Stimulated activated CD8-positive, alpha-beta memory T cell treated with anti-CD3 and anti-CD28 coated beads, Interleukin-12 subunit alpha, Interleukin-12 subunit beta, amount 100 ng/mL, for 24 hours (primary cell): ENCODE measurements around the gene MINDY2.
"Not testable (repeated sequence)": the region's sequence is repeated elsewhere in the genome, so short reads cannot be mapped to it uniquely, and the experiment has no call there.

Experiments
- DNase-seq: peaks from one replicate; pipeline ENCODE4 v3.0.0-alpha.2; 2020; ENCODE audit errors: extremely low read depth

The MINDY2 gene

DNA sequence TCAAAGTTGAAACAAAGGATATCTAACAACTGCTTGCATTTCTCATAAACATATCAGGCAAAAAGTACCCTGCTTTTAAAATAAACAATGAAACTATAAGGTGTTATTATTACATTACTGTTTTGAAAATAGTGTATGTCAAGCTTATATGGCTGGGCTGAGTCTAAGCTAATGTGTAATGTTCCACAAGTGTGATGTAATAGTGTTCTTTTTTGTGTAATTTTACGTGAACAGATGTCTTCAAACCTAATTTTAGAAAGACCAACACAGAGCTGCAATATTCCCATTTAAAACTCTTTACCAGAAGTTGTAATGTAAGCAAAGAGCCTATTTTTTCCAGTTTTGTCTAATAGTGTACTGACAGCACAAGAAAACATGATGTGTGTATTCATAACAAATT is 34.0 kb downstream of the MINDY2 start:
- no peak for DNase-seq

DNA sequence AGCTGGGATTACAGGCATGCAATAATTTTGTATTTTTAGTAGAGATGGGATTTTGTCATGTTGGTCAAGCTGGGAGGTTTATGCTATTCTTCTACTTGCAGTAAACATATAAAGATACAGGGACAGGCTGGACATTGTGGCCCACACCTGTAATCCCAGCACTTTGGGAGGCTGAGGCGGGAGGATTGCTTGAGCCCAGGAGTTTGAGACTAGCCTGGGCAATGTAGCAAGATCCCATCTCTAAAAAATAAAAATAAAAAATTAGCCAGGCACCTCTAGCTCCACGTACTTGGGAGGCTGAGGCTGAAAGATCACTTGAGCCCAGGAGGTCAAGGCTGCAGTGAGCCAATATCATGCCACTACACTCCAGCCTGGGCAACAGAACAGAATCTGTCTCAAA is 52.2 kb downstream of the MINDY2 start:
- not testable (repeated sequence) for DNase-seq

DNA sequence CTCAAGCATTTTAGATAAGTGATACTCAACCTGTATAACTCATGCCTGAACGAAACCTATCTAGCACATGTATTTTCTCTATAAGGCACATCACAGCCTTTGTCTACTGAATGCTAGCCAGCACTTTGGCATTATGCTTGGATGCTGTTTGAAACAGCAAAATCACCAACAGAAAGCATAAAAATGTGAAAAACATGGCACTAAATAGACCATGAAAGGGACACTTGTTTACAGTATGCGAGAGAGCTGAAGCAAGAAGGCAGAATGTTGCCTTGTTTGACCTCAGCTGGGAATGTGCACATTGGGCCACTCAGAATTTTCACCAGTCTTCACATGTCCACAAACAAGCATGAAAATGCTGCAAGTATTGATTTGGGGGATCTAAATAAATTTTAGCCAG is 59.5 kb downstream of the MINDY2 start:
- no peak for DNase-seq

DNA sequence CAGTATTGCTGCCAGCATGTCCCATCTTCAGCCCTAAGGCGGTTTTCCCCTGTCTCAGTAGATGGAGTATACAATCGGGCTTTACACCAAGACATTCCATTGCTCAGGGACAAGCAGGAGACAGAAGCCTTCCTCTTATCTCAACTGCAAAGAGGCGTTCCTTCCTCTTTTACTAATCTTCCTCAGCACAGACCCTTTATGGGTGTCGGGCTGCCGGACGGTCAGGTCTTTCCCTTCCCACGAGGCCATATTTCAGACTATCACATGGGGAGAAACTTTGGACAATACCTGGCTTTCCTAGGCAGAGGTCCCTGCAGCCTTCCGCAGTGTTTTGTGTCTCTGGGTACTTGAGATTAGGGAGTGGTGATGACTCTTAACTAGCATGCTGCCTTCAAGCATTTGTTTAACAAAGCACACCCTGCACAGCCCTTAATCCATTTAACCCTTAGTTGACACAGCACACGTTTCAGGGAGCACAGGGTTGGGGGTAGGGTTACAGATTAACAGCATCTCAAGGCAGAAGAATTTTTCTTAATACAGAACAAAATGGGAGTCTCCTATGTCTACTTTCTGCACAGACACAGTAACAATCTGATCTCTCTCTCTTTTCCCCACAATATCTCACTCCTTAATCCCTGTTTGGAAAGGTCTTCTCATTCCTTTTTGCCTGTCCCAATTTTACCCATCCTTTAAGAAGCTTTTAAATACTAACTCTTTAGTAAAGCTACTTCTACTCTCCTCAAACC is 62.8 kb downstream of the MINDY2 start:
- not testable (repeated sequence) for DNase-seq

DNA sequence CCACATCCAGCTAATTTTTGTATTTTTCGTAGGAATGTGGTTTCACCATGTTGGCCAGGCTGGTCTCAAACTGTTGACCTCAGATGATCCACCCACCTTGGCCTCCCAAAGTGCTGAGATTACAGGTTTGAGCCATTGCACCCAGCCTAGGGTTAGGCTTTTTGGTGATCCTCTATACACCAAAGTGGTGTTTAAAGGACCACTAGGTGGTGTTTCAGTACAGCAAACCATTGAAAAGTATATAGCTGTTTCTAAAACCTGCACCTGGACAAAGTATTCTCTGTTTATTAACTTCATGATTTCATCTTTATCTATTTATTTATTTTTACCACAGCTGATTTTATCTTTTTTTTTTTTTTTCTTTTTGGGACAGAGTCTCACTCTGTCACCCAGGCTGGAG is 68.4 kb downstream of the MINDY2 start:
- DNase-seq, result no peak

DNA sequence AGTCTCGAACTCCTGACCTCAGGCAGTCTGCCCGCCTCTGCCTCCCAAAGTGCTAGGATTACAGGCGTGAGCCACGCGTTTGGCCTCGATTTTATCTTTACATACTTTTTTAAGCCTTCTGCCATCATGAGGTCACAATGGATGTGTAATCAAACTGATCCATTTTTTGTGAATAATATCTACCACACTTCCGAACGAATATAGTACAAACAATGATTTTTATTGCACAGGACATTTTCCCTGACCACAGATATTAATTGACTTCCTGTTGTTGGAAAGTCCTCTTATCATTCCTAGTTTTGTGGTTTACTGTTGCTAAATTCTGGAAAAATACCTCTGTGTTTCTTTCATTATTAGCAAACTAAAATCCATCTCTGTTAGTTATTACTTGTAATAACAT is 68.9 kb downstream of the MINDY2 start:
- DNase-seq, result no peak

DNA sequence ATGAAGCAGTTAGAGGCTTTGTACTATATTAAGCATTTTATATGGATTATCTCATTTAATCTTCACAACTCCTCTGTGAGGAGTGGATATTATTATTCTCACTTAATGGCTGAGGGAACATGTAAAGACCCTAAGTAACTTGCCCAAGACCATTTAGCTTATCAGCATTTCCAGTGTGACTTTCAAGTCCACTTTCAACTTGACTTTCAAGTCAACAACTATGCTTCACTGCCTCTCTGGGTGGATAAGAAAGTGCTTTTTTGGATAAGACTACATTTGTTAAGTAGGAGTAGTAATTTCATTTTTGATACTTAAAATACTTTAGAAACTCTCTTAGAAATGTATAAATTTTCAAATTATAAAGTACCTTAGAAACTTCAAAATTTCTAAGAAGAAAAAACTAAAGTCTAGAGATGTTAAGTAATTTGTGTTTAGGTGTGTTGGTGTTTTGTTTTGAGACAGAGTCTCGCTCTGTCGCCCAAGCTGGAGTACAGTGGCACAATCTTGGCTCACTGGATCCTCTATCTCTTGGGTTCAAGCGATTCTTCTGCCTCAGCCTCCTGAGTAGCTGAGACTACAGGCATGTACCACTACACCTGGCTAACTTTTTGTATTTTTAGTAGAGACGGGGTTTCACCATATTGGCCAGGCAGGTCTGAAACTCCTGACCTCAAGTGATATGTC is 71.8 kb downstream of the MINDY2 start:
- no peak for DNase-seq

DNA sequence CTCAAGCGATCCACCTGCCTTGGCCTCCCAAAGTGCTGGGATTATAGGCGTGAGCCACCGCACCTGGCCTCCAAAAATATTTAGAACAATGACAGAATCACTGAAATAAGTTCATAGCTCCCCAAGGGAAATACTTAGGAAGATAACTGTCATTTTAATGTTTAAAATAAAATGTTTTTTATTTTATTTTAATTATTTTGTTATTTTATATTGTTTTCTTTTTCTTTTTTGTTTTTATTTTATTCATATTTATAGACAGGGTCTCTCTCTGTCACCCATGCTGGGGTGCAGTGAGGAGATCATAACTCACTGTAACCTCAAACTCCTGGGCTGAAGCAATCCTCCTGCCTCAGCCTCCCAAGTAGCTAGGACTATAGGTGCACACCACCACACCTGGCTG is 80.1 kb downstream of the MINDY2 start:
- DNase-seq, result not testable (repeated sequence)

DNA sequence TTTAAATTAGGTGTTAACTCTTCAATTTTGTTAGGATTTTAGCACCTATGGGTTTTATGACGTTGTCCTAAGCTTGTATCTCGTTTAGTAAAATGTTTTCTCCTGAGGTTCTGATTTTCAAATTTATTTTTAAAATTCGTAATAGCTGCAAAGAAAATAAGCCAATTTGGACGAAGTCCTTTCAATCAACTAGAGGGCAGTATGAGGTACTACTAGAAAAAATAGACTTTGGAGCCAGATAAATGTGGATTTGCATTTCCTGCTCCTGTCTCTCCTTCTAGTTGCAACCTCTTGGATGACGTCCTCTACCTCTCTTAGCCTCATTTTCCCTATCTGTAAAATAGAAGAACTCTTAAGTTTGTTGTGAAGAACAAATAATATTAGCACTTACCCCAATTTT is 81.2 kb downstream of the MINDY2 start:
- no peak for DNase-seq

DNA sequence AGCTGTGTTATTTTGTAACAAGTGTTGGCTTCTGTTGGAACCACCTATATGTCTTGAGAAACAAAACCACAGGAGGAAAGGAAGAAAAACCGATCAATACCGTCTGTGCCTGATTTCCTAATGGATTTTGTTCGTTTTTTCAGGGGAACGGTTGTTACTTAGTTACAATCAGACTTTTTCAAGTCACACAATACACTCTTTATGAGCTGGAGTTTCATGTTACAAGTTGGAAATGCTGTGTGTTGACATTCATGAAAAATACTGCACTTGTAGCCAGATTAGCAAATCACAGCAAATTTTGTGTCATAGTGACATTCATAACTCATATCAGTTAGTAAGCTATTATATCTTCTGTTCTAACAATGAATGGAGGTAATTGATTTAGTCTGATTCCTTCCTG is 83.5 kb downstream of the MINDY2 start:
- DNase-seq, result no peak

DNA sequence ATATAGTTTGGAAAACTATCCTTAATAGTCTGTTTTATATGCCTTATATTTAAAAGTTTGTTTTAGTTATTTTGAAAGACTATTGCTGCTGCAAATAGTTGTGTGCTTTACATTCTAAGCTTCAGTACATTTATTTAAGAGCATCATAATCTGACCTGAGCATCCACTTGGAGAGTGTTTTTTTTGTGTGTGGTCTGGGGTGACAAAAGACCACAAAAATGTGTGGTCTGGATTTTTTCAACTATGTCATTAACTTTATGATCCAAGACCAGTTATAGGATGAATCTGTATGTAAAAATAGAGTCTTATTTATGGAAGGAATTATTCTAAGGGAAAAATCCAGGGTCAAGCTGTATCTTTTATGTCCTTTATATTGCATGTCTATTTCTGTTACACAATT is 85.0 kb downstream of the MINDY2 start:
- DNase-seq, result no peak

DNA sequence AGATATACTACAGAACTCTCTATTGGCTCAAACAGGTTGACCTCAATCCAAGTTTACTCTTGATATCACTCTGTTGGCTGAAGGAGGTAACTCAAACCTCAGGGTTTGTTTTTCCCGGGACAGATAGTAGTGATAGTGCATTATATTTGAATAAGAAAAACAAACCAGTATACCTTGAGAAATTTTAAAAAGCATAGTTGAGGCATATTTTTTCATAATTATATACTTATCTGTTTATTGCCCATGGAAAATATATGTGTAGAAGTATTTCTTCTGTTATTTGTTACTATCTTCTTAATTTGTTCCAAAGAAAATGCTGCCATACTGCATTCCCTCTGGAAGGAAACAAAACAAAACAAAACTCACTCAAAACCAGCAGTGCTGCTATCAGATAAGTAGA is 85.5 kb downstream of the MINDY2 start:
- DNase-seq, result not testable (repeated sequence)

DNA sequence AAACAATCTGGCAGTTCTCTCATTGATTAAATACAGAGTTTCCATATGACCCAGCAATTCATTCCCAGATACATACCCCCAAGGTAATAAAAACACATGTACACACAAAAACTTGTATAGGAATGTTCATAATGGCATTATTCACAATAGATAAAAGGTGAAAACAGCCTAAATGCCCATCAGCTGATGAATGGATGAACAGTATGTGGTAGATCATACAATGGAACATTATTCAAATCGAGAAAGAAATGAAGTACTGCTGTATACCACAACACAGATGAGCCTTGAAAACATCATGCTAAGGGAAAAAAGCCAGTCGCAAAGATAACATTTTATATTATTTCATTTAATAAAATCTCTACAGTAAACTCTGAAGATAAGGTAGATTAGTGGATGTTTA is 91.2 kb downstream of the MINDY2 start:
- DNase-seq, result no peak

DNA sequence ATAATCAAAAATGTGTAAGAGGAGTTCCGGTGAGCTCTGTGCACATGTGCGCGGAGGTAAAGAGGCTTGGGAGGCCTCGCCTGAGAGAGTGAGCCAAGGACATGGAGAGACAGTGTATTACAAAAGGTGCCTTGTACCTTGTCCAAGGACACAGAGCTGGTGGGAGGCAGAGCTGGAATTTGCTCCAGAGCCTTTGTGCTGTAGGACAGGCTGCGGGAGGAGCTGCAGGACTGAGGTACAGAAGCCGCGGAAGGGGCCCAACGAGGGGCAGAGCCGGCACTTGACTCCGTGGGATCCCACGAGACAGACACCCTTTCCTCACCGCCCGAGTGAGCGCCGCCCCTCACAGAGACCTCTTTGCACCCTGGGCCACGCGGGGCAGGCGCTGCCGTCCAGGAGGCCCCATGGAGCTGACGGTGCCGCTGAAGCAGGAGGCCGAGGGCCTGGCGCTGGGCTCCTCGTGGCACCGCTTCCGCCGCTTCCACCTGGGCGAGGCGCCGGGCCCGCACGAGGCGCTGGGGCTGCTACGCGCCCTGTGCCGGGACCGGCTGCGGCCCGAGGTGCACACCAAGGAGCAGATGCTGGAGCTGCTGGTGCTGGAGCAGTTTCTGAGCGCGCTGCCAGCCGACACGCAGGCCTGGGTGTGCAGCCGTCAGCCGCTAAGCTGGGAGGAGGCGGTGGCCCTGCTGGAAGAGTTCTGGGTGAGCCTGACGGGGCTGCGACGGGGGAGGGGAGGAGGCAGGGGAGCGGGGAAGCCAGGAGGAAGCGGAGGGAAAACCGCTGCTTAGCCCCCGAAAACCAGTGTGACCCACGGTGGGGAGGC is 93.7 kb downstream of the MINDY2 start:
- DNase-seq, result no peak

DNA sequence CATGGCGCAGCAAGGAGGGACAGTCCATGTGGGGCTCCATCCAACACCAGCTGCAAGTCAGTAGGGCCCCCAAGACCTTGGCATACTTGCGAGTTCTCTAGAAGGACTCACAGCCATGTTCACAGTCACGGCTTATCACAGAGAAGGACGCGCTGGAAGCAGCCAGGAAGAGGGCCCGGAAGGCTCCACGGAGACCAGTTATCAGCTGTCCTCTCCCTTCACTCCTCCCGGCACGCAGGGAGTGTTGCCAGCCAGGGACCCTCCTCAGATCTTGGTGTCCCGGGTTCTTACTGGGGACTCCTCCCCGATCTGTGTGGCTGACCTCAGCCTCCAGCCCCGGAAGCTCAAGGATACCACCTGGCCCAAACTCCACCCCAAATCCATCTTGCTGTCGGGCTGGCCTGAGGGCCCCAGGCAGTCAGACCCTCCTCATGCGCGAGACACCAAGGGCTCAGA is 94.4 kb downstream of the MINDY2 start:
- DNase-seq, result no peak

DNA sequence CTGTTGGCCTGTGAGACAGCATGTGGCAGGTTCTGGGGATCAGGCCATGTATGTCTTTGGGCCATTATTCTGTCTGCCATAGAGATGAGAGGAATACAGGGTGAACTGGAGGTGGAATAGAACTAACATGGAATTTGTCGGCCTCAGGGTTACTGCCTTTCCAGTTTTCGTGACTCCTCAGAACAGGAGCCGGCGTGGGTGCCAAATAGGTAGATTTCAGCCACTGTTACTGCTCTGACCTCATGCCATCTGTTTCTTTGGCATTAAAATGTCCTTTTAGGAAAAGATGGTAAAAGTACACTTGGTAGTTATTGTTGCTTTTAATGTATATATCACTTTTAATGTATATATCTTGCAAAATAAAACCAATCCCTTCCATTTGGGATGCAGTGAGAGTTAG is 96.8 kb downstream of the MINDY2 start:
- DNase-seq, result no peak

DNA sequence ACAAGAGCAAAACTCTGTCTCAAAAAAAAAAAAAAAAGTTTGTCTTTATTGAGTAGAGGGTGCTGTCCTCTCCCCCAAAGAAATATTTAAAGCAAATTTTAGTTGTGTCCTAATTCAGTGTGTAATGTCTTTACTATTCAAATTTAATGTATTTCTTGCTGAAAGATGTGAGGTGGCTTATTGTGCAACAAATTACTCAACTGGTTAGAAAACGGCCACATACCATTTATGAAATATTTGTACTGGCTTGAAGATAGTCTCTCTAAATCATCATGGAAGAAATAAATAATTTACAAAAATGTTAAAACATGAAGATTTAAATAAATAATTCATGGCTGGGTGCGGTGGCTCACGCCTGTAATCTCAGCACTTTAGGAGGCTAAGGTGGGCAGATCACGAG is 99.3 kb downstream of the MINDY2 start:
- DNase-seq, result no peak

DNA sequence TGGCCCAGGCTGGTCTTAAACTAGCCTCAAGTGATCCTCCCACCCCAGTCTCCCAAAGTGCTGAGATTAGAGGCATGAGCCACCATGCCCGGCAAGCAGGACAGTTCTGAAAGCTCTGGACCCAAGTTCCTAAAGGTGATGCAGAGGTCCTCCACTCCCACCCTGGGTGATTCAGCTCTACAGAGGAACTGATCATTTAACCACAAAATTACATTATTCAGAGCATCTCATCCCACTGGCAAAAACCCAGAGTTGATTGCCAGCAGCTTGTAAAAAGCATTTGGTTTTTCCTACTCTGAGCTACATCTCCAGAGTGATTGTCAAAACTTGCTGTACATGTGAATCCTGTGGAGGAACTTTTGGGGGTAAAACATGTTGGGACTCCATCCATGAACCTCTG is 102.2 kb downstream of the MINDY2 start:
- DNase-seq, result no peak

DNA sequence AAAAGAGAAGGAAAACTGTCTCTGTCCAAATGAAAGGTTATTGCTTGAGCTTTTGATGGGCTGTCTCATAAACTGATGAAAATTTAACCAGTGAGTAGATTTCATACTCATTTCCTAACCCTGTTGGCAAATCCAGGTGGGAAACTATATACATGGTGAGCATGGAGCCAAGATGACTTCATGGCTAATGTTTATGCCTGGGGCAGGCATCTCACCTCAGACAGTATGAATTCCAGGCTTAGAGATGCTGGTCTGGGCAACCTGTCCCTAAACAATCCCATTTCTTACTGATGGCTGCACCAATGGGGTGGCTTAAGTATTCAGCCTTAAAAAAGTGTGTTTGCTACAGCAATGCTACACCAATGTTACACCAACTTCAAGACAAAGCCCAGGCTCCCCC is 104.2 kb downstream of the MINDY2 start:
- no peak for DNase-seq

DNA sequence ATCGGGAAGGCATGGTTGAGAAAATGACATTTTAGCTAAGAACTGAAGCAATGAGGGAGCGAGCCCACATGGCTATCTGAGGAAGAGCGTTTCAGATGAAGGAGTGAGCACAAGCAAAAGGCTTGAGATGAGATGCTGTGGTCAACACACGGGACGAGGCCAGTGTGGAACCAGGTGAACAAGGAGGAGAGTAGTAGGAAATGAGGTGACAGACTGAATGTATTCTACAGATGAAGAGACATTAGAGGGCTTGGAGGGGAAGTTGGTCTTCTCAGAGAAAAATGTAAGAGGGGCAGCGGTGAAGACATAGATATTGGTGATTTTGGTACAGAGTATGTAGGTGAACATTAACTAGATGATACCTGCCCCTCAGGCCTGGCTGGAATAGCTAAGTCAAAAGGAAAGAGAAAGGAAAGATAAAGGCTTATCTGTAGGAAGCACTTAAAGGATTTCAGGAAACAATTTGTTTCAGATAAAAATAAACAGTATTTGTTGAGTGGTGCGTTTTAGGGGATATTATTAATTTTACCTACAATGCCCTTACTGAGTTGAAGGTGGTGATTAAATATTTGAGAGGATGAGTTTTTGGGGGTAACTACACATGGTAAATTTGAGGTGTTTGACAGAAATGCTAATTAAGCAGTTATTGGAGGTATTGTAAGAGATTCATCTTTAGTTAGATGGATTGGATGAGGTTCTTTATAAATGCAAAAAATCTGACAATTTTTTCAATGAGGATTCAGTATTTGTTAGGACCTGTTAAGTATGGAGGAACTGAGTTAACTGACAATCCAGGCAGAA is 105.4 kb downstream of the MINDY2 start:
- no peak for DNase-seq

DNA sequence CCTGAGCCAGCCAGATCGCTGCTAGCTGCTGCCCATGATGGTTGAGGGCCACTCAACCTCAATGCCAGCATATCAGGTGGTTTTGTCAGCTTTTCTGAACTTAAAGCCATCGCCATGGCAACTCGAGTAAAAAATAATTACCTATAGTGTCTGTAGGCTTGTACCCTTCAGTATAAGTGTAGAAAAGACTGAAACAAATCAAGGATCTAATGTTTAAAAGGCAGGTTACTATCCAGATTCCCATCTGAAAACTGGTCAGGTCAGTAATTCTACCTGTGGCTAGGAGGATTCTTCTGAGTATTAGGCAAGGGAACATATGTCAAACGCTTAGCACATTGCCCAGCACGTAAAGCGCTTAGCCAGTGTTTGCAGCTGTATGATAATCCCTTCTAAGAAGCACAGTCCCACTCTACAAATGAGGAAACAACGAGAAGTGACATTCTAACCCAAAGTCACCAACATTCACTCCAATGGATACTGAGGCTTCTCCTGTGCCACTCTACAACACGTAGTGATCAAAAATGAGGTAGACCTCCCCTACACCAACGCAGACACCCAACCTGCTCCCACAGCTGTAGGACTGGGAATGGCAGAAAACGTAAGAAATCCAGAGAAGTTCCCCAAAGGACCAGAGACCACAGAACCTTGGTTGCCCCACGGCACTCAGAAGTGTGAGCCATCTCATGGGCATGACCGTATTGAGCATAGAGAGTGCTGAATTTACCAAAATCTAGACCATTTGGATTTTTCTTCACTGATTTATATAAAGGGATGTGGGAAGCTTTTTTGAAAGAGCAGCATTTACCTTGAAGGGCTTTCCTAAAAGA is 107.1 kb downstream of the MINDY2 start:
- no peak for DNase-seq
